ENCODE results near the gene DCUN1D2.

GRCh38 chr13:113429608-113429985, 60.9 kb downstream of the DCUN1D2 start:
- no peak for TF ChIP-seq CTCF (IDR thresholded peaks at IDR 0.05; ENCODE audit: low read depth, low read length, poor library complexity, severe bottlenecking)
- no peak for TF ChIP-seq EZH2phosphoT487 (IDR thresholded peaks at IDR 0.05; ENCODE audit: borderline replicate concordance, low read length)
